ENCODE measurements around the gene CFAP46.

GRCh38 chr10:132776821-132777220 is 165.5 kb downstream of the CFAP46 start:
- no peak for TF ChIP-seq REST (IDR thresholded peaks at IDR 0.05; ENCODE audit: insufficient read depth in 1 of 2, low read depth in 2 of 2, low read length in 2 of 2)
- TF ChIP-seq TAF1 (IDR thresholded peaks at IDR 0.05; ENCODE audit: borderline replicate concordance, insufficient read depth, low read length), result no peak
- TF ChIP-seq POLR2AphosphoS5 (IDR thresholded peaks at IDR 0.05; ENCODE audit: low read depth, low read length), result no peak
